ENCODE results near the gene CGB1.

Gene CGB1

GRCh38 chr19:49056101-49056901 is 19.6 kb upstream of the CGB1 start (continued):
- TF ChIP-seq KLF9 (tag by site-specific recombination; IDR thresholded peaks at IDR 0.05; ENCODE audit: low read depth) (peak; percentile 99), ZNF138 (tag by site-specific recombination; IDR thresholded peaks at IDR 0.05; ENCODE audit: borderline replicate concordance) (no peak), ZBTB6 (tag by site-specific recombination; IDR thresholded peaks at IDR 0.05) (peak; percentile 73), ZNF645 (tag by site-specific recombination; IDR thresholded peaks at IDR 0.05) (no peak), GLI2 (tag by site-specific recombination; IDR thresholded peaks at IDR 0.05; ENCODE audit: borderline replicate concordance, low read depth) (no peak), ZNF302 (tag by site-specific recombination; IDR thresholded peaks at IDR 0.05; ENCODE audit: low read depth) (no peak), ZNF341 (tag by site-specific recombination; IDR thresholded peaks at IDR 0.05; ENCODE audit: low read depth) (no peak), ZNF366 (tag by site-specific recombination; conservative IDR thresholded peaks at IDR 0.05) (no peak), KLF17 (tag by site-specific recombination; IDR thresholded peaks at IDR 0.05) (no peak), ZBTB48 (tag by site-specific recombination; IDR thresholded peaks at IDR 0.05) (no peak), ZXDB (tag by site-specific recombination; IDR thresholded peaks at IDR 0.05) (peak; percentile 40; the same call in 1 of the 2 replicates), ZNF404 (tag by site-specific recombination; IDR thresholded peaks at IDR 0.05) (no peak), ZSCAN4 (tag by site-specific recombination; IDR thresholded peaks at IDR 0.05) (no peak), ZNF26 (tag by site-specific recombination; IDR thresholded peaks at IDR 0.05) (no peak), ZNF624 (tag by site-specific recombination; IDR thresholded peaks at IDR 0.05) (no peak), ZNF266 (tag by site-specific recombination; IDR thresholded peaks at IDR 0.05; ENCODE audit: low read depth) (no peak), ZBTB44 (tag by site-specific recombination; IDR thresholded peaks at IDR 0.05) (no peak), ZNF335 (tag by site-specific recombination; conservative IDR thresholded peaks at IDR 0.05) (peak; percentile 52), ZNF175 (tag by site-specific recombination; IDR thresholded peaks at IDR 0.05) (no peak), ZSCAN5A (tag by site-specific recombination; IDR thresholded peaks at IDR 0.05) (no peak), ZNF37A (tag by site-specific recombination; IDR thresholded peaks at IDR 0.05) (no peak), INSM2 (tag by site-specific recombination; IDR thresholded peaks at IDR 0.05) (no peak)
